Stimulated activated CD8-positive, alpha-beta memory T cell treated with anti-CD3 and anti-CD28 coated beads, Interleukin-4, amount 100 ng/mL, for 1 hour (primary cell): ENCODE data around the gene BCAN.
"Not testable (repeated sequence)": the region's sequence is repeated elsewhere in the genome, so short reads cannot be mapped to it uniquely, and the experiment has no call there.

Experiments
- DNase-seq, 2 donors: peaks; one replicate each; pipeline ENCODE4 v3.0.0-alpha.2; 2020; ENCODE audit warnings: low read depth in 2 of 2, low spot score in 1 of 2

Gene BCAN

GRCh38 chr1:156615946-156616345 lies 26.0 kb upstream of the BCAN start:
- no peak for DNase-seq

- DNase-seq = no peak
Measured at GRCh38 chr1:156616463-156616862, 25.5 kb upstream of the BCAN start.

GRCh38 chr1:156618853-156619581 lies 22.9 kb upstream of the BCAN start, which contains the start of gene HAPLN2:
Gene HAPLN2 (plus strand): TSS chr1:156619415. CDS start chr1:156623491, 4,076 bp downstream.
- DNase-seq = no peak

- no peak for DNase-seq
Measured at GRCh38 chr1:156619582-156619955, 22.3 kb upstream of the BCAN start.

GRCh38 chr1:156622581-156623297 lies 19.2 kb upstream of the BCAN start:
- no peak for DNase-seq

- DNase-seq = no peak
Measured at GRCh38 chr1:156623946-156624813, 17.7 kb upstream of the BCAN start.

- DNase-seq = no peak
Measured at GRCh38 chr1:156624814-156625435, 17.0 kb upstream of the BCAN start.

- DNase-seq = peak; percentile 34 to 39
Measured at GRCh38 chr1:156625436-156626078, 16.4 kb upstream of the BCAN start.

GRCh38 chr1:156626079-156626438 lies 15.9 kb upstream of the BCAN start:
- DNase-seq = no peak

GRCh38 chr1:156627313-156627880 lies 14.5 kb upstream of the BCAN start:
- DNase-seq = no peak

- DNase-seq = no peak
Measured at GRCh38 chr1:156629823-156630449, 12.0 kb upstream of the BCAN start.

- DNase-seq = not testable (repeated sequence)
Measured at GRCh38 chr1:156631152-156631551, 10.8 kb upstream of the BCAN start.

- no peak for DNase-seq
Measured at GRCh38 chr1:156632355-156632754, 9.6 kb upstream of the BCAN start.

- no peak for DNase-seq
Measured at GRCh38 chr1:156638189-156638985, 3.5 kb upstream of the BCAN start.

- no peak for DNase-seq
Measured at GRCh38 chr1:156639601-156640101, 2.3 kb upstream of the BCAN start.

GRCh38 chr1:156640842-156641706 lies 843 bp upstream of the BCAN start:
- no peak for DNase-seq

GRCh38 chr1:156642265-156643048 lies 540 bp downstream of the BCAN start:
- DNase-seq = no peak
